CD14-positive monocyte (primary cell): ENCODE data around the gene LAMA3. TPM values are rescaled to one million over a fixed set of nuclear protein-coding genes. Genes with fewer than 3 reads are reported as not detected.

Experiments
- DNase-seq, 3 donors: peaks; one replicate each; pipeline ENCODE4 v3.0.0-alpha.2; 2011 to 2022
- H2AFZ ChIP-seq: 2 replicates; pipeline ENCODE4 v1.6.0; 2012; ENCODE audit warnings: mild to moderate bottlenecking, low read depth, low read length, inconsistent platforms; ENCODE audit not compliant: insufficient read depth, poor library complexity, severe bottlenecking
- H3K27ac ChIP-seq, 2 donors: 1 replicate in 1 of 2; 2 replicates in 1 of 2; pipeline ENCODE4 v1.5.1; 2012 to 2013; ENCODE audit warnings: low read length in 2 of 2, control low read depth in 1 of 2, inconsistent platforms in 1 of 2, low read depth in 1 of 2, mild to moderate bottlenecking in 1 of 2
- H3K27me3 ChIP-seq, 2 donors: one replicate each; pipeline versions ENCODE4 v1.6.0 to v1.6.1; 2011 to 2013; ENCODE audit warnings: low read length in 2 of 2; ENCODE audit not compliant: control insufficient read depth in 2 of 2, insufficient read depth in 2 of 2
- H3K36me3 ChIP-seq, 2 donors: replicated peaks in 1 of 2; 1 replicate in 1 of 2; 2 replicates in 1 of 2; pipeline versions ENCODE4 v1.5.1 to v1.6.1; 2012 to 2013; ENCODE audit warnings: low read length in 2 of 2, control low read depth in 1 of 2, inconsistent platforms in 1 of 2, mild to moderate bottlenecking in 1 of 2; ENCODE audit not compliant: insufficient read depth in 2 of 2, control insufficient read depth in 1 of 2
- H3K4me1 ChIP-seq, 2 donors: 1 replicate in 1 of 2; 2 replicates in 1 of 2; pipeline versions ENCODE4 v1.5.1 to v1.6.1; 2012 to 2013; ENCODE audit warnings: low read length in 2 of 2, control low read depth in 1 of 2, inconsistent platforms in 1 of 2, mild to moderate bottlenecking in 1 of 2, moderate library complexity in 1 of 2; ENCODE audit not compliant: insufficient read depth in 2 of 2, control insufficient read depth in 1 of 2
- H3K4me2 ChIP-seq: replicated peaks from 2 replicates; pipeline ENCODE3; 2012; ENCODE audit warnings: low read length, moderate library complexity, mild to moderate bottlenecking; ENCODE audit not compliant: poor library complexity, severe bottlenecking; ENCODE audit errors: extremely low read depth
- H3K4me3 ChIP-seq, 3 experiments: fragments of 200-600 bp in 1 of 3; sonication (generic) in 1 of 3; replicated peaks in 1 of 3; 1 replicate in 2 of 3; 2 replicates in 1 of 3; pipeline ENCODE4 v1.5.1; 2011 to 2013; ENCODE audit warnings: low read length in 3 of 3, mild to moderate bottlenecking in 3 of 3, control low read depth in 2 of 3, low read depth in 2 of 3, inconsistent platforms in 1 of 3, moderate library complexity in 1 of 3
- H3K79me2 ChIP-seq: 2 replicates; pipeline ENCODE4 v1.6.0; 2012; ENCODE audit warnings: mild to moderate bottlenecking, control low read depth, inconsistent platforms, low read length, moderate library complexity; ENCODE audit not compliant: insufficient read depth
- H3K9ac ChIP-seq: 2 replicates; pipeline ENCODE4 v1.6.0; 2017; ENCODE audit warnings: low read length, mild to moderate bottlenecking; ENCODE audit not compliant: insufficient read depth, poor library complexity, severe bottlenecking
- H3K9me3 ChIP-seq, 2 donors: replicated peaks in 1 of 2; 1 replicate in 1 of 2; 2 replicates in 1 of 2; pipeline versions ENCODE4 v1.5.1 to v1.6.1; 2012 to 2013; ENCODE audit warnings: low read length in 2 of 2, control low read depth in 1 of 2; ENCODE audit not compliant: control insufficient read depth in 1 of 2, insufficient read depth in 1 of 2
- H4K20me1 ChIP-seq: 2 replicates; pipeline ENCODE4 v1.6.0; 2012; ENCODE audit warnings: mild to moderate bottlenecking, low read length, control low read depth, moderate library complexity; ENCODE audit not compliant: insufficient read depth
- H3K27ac Mint-ChIP-seq, 7 donors: one replicate each; pipeline ENCODE4 v1.8.0; 2020; ENCODE audit warnings: mild to moderate bottlenecking in 7 of 7, mixed read lengths in 7 of 7, moderate library complexity in 6 of 7, inconsistent platforms in 2 of 7
- H3K27me3 Mint-ChIP-seq, 3 donors: one replicate each; pipeline ENCODE4 v1.8.0; 2021 to 2022; ENCODE audit warnings: low read depth in 3 of 3, mild to moderate bottlenecking in 3 of 3, mixed read lengths in 3 of 3, moderate library complexity in 3 of 3, inconsistent platforms in 1 of 3
- H3K36me3 Mint-ChIP-seq, 2 donors: one replicate each; pipeline ENCODE4 v1.8.0; 2020; ENCODE audit warnings: mixed read lengths in 2 of 2, inconsistent platforms in 1 of 2, mild to moderate bottlenecking in 1 of 2
- H3K4me1 Mint-ChIP-seq: one replicate; pipeline ENCODE4 v1.8.0; 2020; ENCODE audit warnings: mild to moderate bottlenecking, mixed read lengths
- H3K4me3 Mint-ChIP-seq, 2 donors: one replicate each; pipeline ENCODE4 v1.8.0; 2020; ENCODE audit warnings: mild to moderate bottlenecking in 2 of 2, mixed read lengths in 2 of 2, moderate library complexity in 1 of 2
- H3K9me3 Mint-ChIP-seq, 7 donors: one replicate each; pipeline ENCODE4 v1.8.0; 2020 to 2022; ENCODE audit warnings: mixed read lengths in 7 of 7, mild to moderate bottlenecking in 6 of 7, moderate library complexity in 6 of 7, inconsistent platforms in 2 of 7
- CTCF ChIP-seq: fragments of 200-600 bp; IDR thresholded peaks from one replicate; pipeline ENCODE4 v1.8.0; 2022; ENCODE audit warnings: antibody characterized with exemption, mild to moderate bottlenecking
- WGBS: methylation state at CpG from one replicate; pipeline ENCODE4 v1.1.5; 2013; ENCODE audit warnings: missing lambda C conversion rate; ENCODE audit not compliant: insufficient coverage; 5-methylcytosine and 5-hydroxymethylcytosine counted together
- intact Hi-C, 2 donors: fragments of 100-400 bp; cut with micrococcal nuclease; formaldehyde crosslinking; loops; one replicate each; pipeline versions ENCODE4 v1.15.0 to v1.15.1; 2023
- polyA plus RNA-seq, 3 donors: library from polyadenylated mRNA; depleted of rRNA in 1 of 3; unstranded in 2 of 3; stranded (reverse) in 1 of 3; fragments of 300-500 nt in 2 of 3; fragments of >200 nt in 1 of 3; fragmentation: Illumina TruSeq in 2 of 3; gene quantifications; 1 replicate in 2 of 3; 2 replicates in 1 of 3; pipeline ENCODE4 v1.2.3, GENCODE V29; 2012 to 2021

LAMA3 gene
- polyA plus RNA-seq, 3 donors = not detected

DNA sequence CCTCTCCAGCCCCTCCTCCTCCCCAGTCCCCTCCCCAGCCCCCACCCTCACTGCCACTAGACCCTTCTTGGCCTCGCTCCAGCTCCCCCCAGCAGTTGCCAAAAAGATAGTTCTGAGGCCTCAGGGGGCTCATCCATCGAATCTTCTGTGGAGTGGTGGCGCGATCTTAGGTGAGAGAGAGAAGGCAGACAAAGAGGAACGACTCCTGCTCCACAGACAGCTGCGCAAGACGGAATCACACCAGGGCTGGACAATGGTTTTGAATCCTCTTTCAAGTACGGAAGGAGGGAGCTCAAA lies 68.1 kb downstream of the LAMA3 start:
- intact Hi-C loops = no loop called here
- Histone ChIP-seq H3K9me3 (no peaks in the 10 kb centered on the region), H2AFZ (no peak overlapping the region), H4K20me1 (no peaks in the 10 kb centered on the region), H3K79me2 (no peaks in the 10 kb centered on the region), H3K4me2 (no peak overlapping the region), H3K4me1 (no peaks in the 10 kb centered on the region), H3K27ac (no peak overlapping the region), H3K4me3 (no peak overlapping the region), H3K27me3 (no peaks in the 10 kb centered on the region), H3K36me3 (no peaks in the 10 kb centered on the region), H3K9ac (no peak overlapping the region)
- Mint-ChIP-seq H3K27ac (no peak overlapping the region), H3K36me3 (no peaks in the 10 kb centered on the region), H3K9me3 (peaks cover 0 to 2% (median 0%) of the 10 kb centered on the region in 7 donors), H3K27me3 (peaks cover 0 to 5% (median 0%) of the 10 kb centered on the region in 3 donors), H3K4me1 (no peaks in the 10 kb centered on the region), H3K4me3 (no peak overlapping the region)
- TF ChIP-seq CTCF = no peak
- WGBS = 92% methylated on average over 8 of the region's 8 CpGs
- DNase-seq = no peak

GRCh38 chr18:23758281-23758680 lies 69.0 kb downstream of the LAMA3 start:
- Histone ChIP-seq H3K27me3 (no peaks in the 10 kb centered on the region), H3K79me2 (no peaks in the 10 kb centered on the region), H3K9me3 (no peaks in the 10 kb centered on the region), H3K36me3 (no peaks in the 10 kb centered on the region), H3K4me3 (no peak overlapping the region), H2AFZ (no peak overlapping the region), H3K4me1 (no peaks in the 10 kb centered on the region), H3K9ac (no peak overlapping the region), H3K4me2 (no peak overlapping the region), H3K27ac (no peak overlapping the region), H4K20me1 (no peaks in the 10 kb centered on the region)
- peaks cover 0 to 2% (median 0%) of the 10 kb centered on the region in 7 donors for H3K9me3 Mint-ChIP-seq
- no peak for TF ChIP-seq CTCF
- WGBS = 75% methylated on average over 4 of the region's 14 CpGs
- H3K4me3 Mint-ChIP-seq = no peak overlapping the region
- H3K4me1 Mint-ChIP-seq = no peaks in the 10 kb centered on the region
- no peak overlapping the region for H3K27ac Mint-ChIP-seq
- intact Hi-C loops = no loop called here
- DNase-seq = no peak
- H3K27me3 Mint-ChIP-seq = peaks cover 0 to 5% (median 0%) of the 10 kb centered on the region in 3 donors
- no peaks in the 10 kb centered on the region for H3K36me3 Mint-ChIP-seq
